ENCODE measurements around the gene CALHM6.

CALHM6 gene

DNA sequence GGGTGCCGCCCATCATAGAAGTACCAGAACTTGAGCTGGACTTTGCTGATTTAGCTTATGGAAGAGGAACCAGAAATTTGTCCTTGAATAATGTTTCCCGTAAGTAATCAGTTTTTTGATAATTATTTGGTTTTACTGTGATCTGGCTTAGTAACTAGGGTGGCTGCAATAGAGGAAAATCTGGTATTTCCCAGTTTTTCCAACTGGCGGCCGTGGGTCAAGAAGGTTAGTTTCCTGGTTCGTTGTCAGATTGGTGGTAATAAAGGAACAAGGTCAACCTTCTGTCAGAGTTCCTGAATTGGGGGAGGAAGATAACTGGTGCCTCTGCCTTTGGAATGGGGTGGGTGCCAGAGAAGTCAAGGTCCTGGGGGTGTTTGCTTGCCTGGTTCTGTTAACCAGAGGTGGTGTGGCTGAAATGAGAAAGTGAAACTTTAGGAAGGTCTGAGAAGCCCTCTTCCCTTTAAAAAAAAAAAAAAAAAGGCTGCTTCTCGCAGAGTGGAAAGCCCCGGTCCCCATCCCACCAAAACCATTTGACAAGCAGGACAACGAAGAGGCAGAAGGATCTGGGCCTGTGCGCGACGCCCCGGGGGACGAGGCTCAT is at the start of gene CALHM6:
Gene CALHM6, plus strand, starts transcription at position 45 of the 601 bp plus-strand sequence. Its CDS starts 555 bp downstream, at position 600.
- DNase-seq (ENCODE audit: low spot score), result no peak

DNA sequence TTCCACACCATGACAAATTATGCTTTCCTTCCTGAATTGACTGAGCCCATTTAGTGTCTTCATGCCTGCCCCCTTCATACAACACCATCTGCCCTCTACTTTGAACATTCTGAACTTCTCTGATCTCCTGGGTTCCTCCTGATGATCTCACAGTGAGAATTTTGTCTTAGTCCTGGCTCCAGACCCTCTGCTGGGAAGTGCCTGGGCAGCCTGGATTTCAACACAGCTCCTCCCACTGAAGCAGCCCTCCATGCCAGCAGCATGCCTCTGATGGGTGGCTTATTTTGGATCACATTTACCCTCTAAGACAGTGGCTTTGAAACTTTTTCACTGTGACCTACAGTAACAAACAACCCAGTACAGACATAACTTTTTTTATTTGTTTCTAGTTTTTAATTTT is 48.9 kb upstream of the CALHM6 start:
- no peak for DNase-seq (ENCODE audit: low spot score)

DNA sequence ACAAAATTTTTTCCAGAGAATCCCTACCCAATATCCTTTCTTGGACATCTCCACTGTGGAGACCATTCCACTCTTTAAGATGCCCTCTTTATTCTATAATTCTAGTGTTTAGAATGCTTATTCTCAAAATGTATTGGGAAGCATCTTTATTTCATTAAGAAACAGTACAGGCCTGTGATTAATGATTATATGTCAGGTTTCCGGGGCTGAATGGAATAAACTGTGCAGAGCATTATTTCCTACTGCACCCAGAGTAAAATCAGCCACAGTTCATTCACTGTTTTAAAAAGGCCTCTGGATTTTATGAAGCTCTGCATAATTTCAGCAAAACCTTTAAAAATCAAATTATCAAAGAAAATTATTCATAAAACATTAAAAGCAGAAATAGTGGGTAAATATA is 47.8 kb upstream of the CALHM6 start:
- no peak for DNase-seq (ENCODE audit: low spot score)

DNA sequence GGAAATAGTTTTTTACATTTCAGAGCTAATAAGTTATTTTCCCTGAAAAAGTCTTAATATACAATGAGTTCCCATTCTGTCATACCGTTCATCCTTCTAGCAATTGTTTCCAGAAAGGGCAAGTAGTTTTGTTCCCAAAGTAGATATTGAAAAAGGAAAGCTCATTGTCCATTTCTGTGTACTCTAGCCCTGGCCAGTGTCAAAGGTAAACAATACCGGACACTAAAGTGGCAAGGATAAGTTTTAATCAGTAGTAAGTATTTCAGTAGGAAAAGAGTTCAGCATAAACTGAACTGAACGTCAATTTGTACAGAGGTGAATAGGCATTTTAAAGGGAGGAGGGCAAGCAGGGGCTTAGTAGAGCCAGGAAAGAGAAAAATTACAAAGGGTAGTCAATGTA is 43.5 kb upstream of the CALHM6 start:
- no peak for DNase-seq (ENCODE audit: low spot score)

DNA sequence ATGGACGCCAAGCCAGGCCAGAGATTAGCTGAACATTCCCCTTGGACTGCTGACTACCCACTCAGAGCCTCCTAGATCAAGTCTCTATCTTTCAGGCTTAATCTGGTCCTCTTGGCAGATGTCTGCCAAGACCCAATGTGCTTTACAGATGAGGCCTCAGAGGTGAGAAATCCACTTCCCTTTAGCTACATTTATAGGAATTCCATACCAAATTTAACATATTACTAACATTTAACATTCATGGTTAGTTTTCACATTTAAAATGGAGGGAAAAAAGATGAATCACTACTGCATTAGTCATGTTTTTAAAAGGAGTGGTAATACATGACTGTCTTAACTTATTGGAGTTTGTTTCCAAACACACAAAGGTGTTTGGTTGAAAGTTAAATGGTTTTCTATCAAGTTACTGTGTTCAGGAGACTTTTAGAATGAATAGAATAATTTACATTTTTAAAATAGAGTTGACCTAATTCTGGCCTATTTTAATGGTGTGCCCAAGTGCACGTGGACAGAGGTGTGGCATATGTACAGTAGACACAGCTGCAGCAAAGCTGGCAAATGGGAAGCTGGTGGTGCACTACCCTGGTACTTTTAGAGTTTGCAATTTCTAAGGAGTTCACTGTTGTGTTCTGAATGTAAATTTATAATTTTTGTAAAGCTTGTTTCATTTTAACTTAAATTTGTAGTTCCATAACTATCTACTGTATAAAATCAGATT is 41.9 kb upstream of the CALHM6 start:
- DNase-seq (ENCODE audit: low spot score), result no peak

DNA sequence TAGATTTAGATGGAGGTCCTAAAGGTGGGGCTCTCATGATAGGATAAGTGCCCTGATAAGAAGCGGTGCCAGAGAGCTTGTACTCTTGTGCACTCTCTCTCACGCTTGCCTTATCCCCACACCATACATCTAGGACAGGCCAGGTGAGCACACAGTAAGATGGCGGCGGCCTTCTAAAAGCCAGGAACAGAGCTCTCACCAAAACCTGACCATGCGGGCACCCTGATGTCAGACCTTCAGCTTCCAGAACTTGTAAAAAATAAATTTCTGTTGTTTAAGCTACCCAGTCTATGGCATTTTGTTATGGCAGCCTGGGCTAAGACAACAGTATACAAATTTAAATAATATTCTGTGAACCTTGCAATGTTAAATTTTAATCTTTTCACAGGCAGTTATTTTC is 40.8 kb upstream of the CALHM6 start:
- no peak for DNase-seq (ENCODE audit: low spot score)

DNA sequence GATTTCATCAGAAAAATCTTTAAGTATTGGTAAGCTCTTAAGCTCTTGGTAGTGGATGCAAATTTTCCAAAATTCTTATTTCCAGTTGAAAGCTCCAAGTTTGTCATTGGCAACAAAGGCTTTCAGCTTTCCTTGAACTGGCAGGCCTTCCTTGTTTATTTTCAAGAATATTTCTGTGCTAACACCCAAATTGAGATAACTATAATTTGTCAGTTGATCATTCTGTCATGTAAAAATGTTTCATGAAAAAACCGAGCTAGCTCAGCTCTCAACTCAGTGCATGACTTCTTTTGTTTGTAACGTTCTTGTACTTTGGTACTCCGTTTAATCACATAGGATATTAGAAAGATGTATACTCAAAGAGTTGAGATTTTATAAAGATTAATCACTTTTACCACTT is 38.9 kb upstream of the CALHM6 start:
- DNase-seq (ENCODE audit: low spot score), result no peak

DNA sequence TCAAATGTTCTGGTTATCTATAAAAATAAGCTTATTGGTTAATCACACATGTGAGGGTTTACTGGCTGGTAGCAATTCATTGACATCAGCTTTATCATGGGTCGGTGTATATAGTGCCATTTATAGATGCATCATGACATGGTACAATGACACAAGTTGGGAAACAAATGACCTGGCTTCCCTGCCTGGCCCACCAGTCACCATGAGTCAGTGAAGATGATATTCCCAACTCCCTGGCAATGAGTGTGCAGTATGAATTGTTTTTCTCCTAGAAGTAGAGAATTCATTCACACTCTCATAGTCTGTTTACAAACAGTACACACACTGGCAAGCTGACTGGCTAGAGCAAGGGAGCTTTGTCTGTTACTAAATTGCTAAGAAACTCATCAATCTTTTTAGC is 37.2 kb upstream of the CALHM6 start:
- DNase-seq (ENCODE audit: low spot score), result no peak

DNA sequence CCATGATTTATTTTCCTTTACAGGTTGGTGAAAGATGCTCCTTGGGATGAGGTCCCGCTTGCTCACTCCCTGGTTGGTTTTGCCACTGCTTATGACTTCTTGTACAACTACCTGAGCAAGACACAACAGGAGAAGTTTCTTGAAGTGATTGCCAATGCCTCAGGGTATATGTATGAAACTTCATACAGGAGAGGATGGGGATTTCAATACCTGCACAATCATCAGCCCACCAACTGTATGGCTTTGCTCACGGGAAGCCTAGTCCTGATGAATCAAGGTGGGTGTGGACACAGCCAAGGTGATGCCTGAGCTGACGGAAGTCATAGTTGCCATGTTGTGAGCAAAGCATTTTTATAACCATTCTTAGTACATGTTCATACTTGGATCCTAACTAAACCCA is 34.6 kb upstream of the CALHM6 start:
- no peak for DNase-seq (ENCODE audit: low spot score)

DNA sequence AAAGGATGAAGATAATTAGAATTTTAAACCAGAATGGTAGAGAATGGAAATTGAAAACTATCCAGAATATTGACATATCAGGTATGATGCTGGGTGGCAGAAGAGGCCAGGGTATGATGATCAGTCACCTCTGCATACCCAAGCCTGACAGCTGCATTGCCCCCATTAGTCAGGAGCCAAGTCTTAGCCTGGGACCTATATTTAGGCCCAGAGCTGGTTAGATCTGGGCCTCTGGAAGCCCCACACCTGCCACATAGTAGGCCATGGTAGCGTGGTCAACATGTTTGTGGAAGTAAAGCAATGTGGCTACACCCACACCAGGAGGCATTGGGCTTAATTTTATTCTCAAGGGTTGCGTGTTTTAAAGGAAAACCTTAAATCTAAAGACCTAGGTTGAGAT is 32.1 kb upstream of the CALHM6 start:
- no peak for DNase-seq (ENCODE audit: low spot score)

DNA sequence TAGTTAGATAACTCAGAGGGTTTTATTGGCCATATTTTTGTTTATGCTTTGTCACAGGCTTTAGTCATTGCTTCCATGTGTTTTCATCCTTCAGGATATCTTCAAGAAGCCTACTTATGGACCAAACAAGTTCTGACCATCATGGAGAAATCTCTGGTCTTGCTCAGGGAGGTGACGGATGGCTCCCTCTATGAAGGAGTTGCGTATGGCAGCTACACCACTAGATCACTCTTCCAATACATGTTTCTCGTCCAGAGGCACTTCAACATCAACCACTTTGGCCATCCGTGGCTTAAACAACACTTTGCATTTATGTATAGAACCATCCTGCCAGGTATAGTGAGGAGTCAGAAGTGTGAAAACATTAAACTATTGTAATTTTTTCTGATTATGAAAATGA is 30.3 kb upstream of the CALHM6 start:
- no peak for DNase-seq (ENCODE audit: low spot score)

DNA sequence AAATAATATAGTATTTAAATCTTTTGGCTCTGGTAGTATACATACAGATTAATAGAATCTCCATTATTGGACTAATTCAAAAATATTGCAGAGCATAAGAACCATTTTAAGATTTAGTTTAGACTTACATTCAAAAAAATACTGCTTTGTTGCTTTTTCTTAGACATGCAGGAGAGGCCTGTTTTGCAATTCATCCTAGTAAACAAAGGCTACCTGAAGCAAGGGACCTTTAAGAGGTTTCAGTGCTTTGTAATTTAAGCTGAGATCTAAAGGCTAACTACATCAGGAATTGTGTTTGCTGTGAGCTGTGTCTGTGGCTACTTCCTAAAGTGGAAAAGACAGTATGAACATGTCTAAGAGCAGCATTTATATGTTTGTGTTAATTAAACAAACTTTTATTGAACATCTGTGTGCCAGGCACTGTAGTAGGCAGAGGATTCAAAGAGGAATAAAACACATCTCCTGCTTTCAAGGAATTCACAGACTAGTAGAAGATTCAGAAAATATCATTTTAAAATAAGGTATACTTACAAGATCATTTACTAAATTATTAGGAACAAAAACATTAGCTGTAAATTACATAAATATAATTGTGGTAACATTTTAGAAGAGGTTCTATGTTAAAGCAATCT is 29.1 kb upstream of the CALHM6 start:
- DNase-seq (ENCODE audit: low spot score), result no peak

DNA sequence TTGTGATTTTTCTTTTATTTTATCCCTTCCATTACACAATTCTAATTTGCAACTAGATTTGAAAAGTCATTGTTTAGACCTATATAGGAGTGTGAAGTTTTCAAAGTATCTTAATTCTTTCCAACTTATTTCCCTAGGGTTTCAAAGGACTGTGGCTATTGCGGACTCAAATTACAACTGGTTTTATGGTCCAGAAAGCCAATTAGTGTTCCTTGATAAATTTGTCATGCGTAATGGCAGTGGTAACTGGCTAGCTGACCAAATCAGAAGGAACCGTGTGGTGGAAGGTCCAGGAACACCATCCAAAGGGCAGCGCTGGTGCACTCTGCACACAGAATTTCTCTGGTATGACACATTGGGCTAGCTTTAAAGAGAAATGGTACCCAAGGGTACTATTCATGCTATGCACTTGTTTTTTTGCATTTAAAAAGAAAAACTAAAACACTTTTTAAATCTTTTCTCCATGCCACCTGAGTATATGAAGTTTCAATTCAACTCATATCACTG is 27.9 kb upstream of the CALHM6 start:
- DNase-seq (ENCODE audit: low spot score), result no peak

DNA sequence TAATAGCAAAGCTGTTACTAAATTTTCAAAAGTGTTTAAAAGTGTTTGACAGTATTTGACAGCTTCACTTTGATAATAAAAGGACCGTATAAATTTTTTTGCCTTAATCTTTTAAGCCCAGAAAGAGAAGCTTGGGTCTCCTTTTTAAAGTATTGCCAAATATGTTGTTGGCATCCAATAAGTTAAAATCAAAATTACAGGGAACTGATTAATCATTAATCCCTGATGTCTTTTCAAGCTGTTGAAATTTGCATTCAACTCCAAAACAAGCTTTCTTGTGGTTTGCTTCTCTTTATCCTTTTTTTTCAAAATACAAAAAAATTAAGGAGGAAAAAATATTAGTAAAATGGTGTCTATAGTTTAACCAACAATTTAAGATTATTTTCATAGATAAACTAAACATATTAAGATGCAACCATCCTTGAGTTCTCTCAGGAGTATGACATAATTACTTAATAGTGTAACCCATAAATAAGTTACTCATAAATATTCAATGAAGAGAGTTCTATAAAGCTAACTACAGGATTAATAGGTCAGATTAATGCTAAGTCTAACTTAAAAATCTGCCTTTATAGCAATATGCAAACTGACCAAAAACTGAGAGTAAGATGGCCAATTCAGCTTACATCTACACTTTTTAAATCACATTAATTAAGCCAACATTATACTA is 27.0 kb upstream of the CALHM6 start:
- no peak for DNase-seq (ENCODE audit: low spot score)

DNA sequence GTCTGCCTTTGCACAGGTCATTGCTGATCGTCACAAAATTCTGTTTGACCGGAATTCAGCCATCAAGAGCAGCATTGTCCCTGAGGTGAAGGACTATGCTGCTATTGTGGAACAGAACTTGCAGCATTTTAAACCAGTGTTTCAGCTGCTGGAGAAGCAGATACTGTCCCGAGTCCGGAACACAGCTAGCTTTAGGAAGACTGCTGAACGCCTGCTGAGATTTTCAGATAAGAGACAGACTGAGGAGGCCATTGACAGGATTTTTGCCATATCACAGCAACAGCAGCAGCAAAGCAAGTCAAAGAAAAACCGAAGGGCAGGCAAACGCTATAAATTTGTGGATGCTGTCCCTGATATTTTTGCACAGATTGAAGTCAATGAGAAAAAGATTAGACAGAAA is 24.6 kb upstream of the CALHM6 start:
- no peak for DNase-seq (ENCODE audit: low spot score)

DNA sequence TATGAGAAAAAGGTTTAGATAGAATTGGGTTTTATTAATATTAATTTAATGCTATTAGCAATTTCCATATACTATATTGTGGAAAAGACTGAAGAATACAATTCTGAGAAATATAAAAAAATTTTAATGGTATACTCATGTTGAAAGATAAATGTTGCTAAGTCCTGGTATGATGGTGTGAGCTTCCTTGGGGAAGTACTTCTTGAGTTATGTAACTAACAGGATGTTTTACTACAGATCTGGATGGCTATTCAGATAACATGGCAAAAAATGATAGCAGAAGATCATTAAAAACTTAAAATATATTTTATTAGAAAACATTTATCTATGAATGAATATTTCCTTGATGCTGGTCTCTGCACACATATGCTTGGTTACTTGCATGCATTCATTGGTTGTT is 23.5 kb upstream of the CALHM6 start:
- no peak for DNase-seq (ENCODE audit: low spot score)

DNA sequence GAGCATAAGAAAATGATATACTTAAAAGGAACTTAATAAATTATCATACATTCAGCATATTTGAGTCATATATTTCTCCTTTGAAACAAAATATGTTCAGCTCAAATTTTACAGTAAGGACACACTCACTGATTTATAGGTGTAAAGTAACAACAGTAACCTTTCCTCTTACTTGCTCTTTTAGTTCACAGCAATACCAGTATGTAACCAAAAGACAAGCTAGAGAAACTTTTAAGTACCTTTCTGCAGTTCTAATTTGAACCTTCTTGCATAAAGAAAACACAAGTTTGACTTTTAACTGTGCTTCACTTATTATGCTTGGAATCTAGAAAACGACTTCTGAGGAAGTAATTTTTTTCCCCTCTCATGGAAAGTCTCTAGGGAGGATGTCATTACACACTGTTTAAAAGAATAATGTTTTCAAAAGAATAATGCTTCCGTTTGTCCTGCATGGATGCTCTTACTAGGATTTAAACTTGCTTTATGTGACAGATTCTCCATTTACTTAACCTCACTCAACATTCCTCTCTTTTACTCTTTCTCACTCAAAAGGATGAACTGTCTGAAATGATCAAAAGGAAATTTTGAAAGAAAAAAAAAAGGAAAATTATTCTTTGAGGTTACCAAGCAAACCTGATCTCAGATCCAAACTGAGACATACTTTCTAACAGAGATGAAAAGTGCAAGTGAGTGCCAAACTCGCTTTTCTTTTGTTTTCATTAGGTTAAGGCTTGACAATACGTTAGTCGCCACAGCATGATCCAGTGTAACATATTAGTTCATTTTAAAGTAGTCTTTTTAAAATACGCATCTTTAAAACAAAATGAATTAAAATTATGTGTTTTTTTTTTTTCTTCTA is 22.4 kb upstream of the CALHM6 start:
- DNase-seq (ENCODE audit: low spot score), result no peak

DNA sequence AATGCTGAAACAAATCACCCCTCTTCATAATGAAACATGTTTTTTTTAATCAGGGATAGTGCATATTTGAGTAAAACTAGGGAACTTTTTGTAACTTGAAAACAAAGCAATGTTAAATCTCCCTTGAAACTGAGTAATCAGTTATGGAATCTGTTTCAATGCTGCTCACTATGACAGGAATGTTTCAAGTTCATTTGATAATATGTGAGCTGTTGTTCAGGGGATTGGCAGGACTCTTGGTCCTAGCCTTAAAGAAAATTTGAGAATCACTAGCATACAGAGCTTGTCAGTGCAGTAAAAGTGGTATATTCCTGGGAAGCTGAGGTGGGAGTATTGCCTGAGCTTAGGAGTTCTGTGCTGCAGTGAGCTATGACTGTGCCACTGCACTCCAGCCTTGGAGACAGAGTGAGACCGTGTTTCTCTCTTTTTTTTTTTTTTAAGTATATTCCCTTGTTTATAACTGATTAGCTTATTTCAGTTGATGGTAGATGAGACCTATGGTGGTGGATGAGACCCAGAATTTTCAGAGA is 21.6 kb upstream of the CALHM6 start:
- DNase-seq (ENCODE audit: low spot score), result no peak

DNA sequence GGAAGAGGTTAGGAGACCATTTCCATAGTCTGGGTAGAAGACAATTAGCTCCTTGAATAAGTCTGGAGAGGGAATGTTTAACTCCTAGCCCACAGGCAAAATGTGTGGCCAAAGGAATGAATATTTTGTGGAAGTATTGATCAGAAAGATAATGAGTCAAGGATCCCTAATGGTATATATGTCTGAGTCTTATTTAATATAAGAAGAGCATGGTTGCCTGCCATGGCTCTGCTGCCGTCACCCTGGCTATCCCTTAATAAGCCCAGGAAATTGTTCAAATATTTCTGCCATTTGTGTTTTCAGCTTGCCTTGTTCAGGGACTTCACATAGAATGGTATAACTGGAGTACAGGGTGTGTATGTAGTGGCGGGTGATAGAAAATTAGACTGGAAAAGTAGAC is 18.1 kb upstream of the CALHM6 start:
- DNase-seq (ENCODE audit: low spot score), result no peak

DNA sequence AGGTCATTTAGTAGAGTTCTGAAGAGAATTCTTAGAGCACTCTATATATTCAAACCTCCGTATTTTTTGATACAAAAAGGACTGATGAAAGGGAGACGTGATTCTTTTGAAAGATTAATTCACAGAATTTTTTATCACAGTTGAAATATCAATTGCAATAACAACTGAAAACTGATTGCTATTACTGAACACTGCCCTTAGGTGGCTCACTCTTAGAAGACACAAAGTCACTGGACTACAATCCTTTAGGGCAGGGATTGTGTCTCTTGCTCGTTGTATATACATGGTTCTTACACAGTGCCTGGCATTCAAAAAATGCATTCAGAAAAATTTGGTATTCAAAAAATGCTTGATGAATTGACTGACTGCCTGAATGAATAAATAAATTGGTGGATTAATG is 17.1 kb upstream of the CALHM6 start:
- DNase-seq (ENCODE audit: low spot score), result no peak

DNA sequence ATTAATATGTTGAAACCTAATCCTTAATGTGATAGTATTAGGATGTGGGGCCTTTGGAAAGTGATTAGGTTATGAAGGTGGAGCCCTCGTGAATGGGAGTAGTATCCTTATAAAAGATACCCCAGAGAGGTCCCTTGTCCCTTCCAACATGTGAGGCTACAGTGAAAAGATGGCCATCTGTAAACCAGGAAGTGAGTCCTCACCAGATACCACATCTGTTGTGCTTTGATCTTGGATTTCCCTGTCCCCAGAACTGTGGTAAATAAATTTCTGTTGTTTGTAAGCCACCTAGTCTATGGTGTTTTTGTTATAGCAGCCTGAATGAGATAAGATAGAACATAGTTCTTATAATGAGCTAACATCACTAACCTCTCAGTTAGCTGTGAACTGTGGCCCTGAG is 16.6 kb upstream of the CALHM6 start:
- no peak for DNase-seq (ENCODE audit: low spot score)

DNA sequence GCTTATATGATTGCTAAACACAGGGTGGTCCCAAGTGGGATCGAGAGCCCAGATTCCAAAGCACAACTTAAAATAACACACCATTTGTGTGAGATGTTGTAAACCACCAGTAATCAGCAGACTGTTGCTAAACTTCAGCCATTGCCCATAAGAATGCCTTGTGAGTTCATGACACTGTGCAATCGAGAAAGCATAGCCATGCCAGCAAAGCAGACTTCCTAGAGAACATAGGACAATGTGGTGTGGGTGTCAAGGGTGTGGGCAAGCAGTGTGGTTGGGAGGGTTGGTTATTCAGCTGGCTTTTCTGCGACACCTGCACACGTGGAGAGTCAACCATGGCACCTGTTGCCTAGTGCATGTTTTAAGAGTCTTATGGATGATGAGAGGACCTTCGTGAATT is 16.1 kb upstream of the CALHM6 start:
- DNase-seq (ENCODE audit: low spot score), result no peak

All from hepatic stellate cell (primary cell).